A549 (cell line): Measurements from ENCODE around the gene NACC2. TPM values are rescaled to one million over a fixed set of nuclear protein-coding genes. Genes with fewer than 3 reads are reported as not detected.

Experiments used
- ATAC-seq, 2 experiments: fragments of 200-7000 bp in 1 of 2; fragments of >200 bp in 1 of 2; cut with Nextera tagmentation in 1 of 2; cut with Tn5 transposase in 1 of 2; 3 replicates each; pipeline versions ENCODE4 v1.8.0 to v1.9.1; 2018 to 2020; ENCODE audit warnings: mild to moderate bottlenecking in 1 of 2, moderate library complexity in 1 of 2
- CTCF ChIA-PET: fragments of 300-600 bp; sonication (Branson Sonifier 250); formaldehyde crosslinking; extraction: SDS; loops from one replicate; lab custom pipeline; 2021; ENCODE audit warnings: antibody characterized with exemption, inconsistent platforms; lab: Yijun Ruan, JAX
- POLR2A ChIA-PET: fragments of 350-600 bp; formaldehyde crosslinking; extraction: SDS; loops from one replicate; lab custom pipeline; 2021; ENCODE audit warnings: antibody characterized with exemption, inconsistent platforms; lab: Yijun Ruan, JAX
- DNase-seq, 2 experiments: peaks; one replicate each; pipeline versions ENCODE4 v3.0.0 to v3.0.0-alpha.2; 2011 to 2016; ENCODE audit warnings: low read depth in 1 of 2, low spot score in 1 of 2
- FAIRE-seq: peaks from 2 replicates; lab custom pipeline; 2011; peaks lifted over from hg19 to GRCh38; lab: Jason Lieb, UNC
- H3K27ac ChIP-seq, 2 experiments: fragments of >200 bp; sonication (Bioruptor Twin); formaldehyde crosslinking; 3 replicates each; pipeline ENCODE4 v1.5.1; 2016 to 2017
- H3K4me1 ChIP-seq: fragments of >200 bp; sonication (Bioruptor Twin); formaldehyde crosslinking; 3 replicates; pipeline ENCODE4 v1.6.1; 2016
- H3K4me2 ChIP-seq: fragments of >200 bp; sonication (Bioruptor Twin); formaldehyde crosslinking; 3 replicates; pipeline ENCODE4 v1.6.1; 2016
- H3K4me3 ChIP-seq: fragments of >200 bp; sonication (Bioruptor Twin); formaldehyde crosslinking; 3 replicates; pipeline ENCODE4 v1.5.1; 2016
- H3K9me3 ChIP-seq: fragments of >200 bp; sonication (Bioruptor Twin); formaldehyde crosslinking; 3 replicates; pipeline ENCODE4 v1.6.1; 2016
- BHLHE40 ChIP-seq: IDR thresholded peaks from 2 replicates; pipeline ENCODE4 v1.6.1; 2012; ENCODE audit warnings: low read depth, low read length, inconsistent platforms
- CBX2 ChIP-seq: fragments of 200-600 bp; sonication (generic); IDR thresholded peaks from 2 replicates; pipeline ENCODE4 v1.6.1; 2016; ENCODE audit warnings: low read depth, mild to moderate bottlenecking, borderline replicate concordance
- CEBPB ChIP-seq, 2 experiments: fragments of >200 bp in 1 of 2; sonication (Bioruptor Twin) in 1 of 2; formaldehyde crosslinking in 1 of 2; IDR thresholded peaks; 2 replicates each; pipeline ENCODE4 v1.6.1; 2012 to 2016
- FOSL2 ChIP-seq, 2 experiments: fragments of 450-650 bp in 1 of 2; fragments of >200 bp in 1 of 2; sonication (Bioruptor Twin) in 1 of 2; formaldehyde crosslinking; IDR thresholded peaks; 2 replicates each; pipeline versions ENCODE4 v1.5.0 to v1.6.1; 2016 to 2020; ENCODE audit warnings: mild to moderate bottlenecking in 1 of 2, moderate library complexity in 1 of 2
- KDM1A ChIP-seq: fragments of 200-600 bp; sonication (generic); IDR thresholded peaks from 2 replicates; pipeline ENCODE4 v1.6.1; 2016; ENCODE audit warnings: low read depth, mild to moderate bottlenecking
- MAFK ChIP-seq: fragments of 450-650 bp; IDR thresholded peaks from 2 replicates; pipeline ENCODE4 v1.6.1; 2014; ENCODE audit not compliant: partially characterized antibody
- NFE2L2 ChIP-seq: fragments of 150-350 bp; conservative IDR thresholded peaks from 2 replicates; pipeline ENCODE4 v1.6.1; 2014; ENCODE audit warnings: low read length
- POLR2AphosphoS2 ChIP-seq: conservative IDR thresholded peaks from 2 replicates; pipeline ENCODE4 v1.6.1; 2012; ENCODE audit warnings: low read length, improper control_type of control experiment, inconsistent platforms
- RFX5 ChIP-seq: fragments of 450-650 bp; IDR thresholded peaks from 2 replicates; pipeline ENCODE4 v1.7.1; 2014; ENCODE audit warnings: antibody characterized with exemption, mild to moderate bottlenecking, moderate library complexity
- SMC3 ChIP-seq: fragments of >200 bp; sonication (Bioruptor Twin); formaldehyde crosslinking; IDR thresholded peaks from 3 replicates; pipeline ENCODE4 v1.6.1; 2018; ENCODE audit warnings: inconsistent platforms
- ZC3H11A ChIP-seq: fragments of 450-650 bp; IDR thresholded peaks from 2 replicates; pipeline ENCODE4 v1.6.1; 2014; ENCODE audit warnings: antibody characterized with exemption, mild to moderate bottlenecking
- ZFP36 ChIP-seq: fragments of 450-650 bp; IDR thresholded peaks from 2 replicates; pipeline ENCODE4 v1.6.1; 2014; ENCODE audit warnings: borderline replicate concordance; ENCODE audit not compliant: partially characterized antibody
- ZNF302 ChIP-seq: fragments of 250-450 bp; sonication (Bioruptor Pico); IDR thresholded peaks from 2 replicates; pipeline ENCODE4 v1.9.0; 2021; ENCODE audit warnings: inconsistent platforms, mild to moderate bottlenecking, moderate library complexity
- ZSCAN20 ChIP-seq: fragments of 250-450 bp; sonication (Bioruptor Pico); IDR thresholded peaks from 2 replicates; pipeline ENCODE4 v1.8.0; 2022; ENCODE audit warnings: mild to moderate bottlenecking, moderate library complexity
- WGBS: methylation state at CpG from one replicate; pipeline ENCODE4 v1.1.6; 2017; ENCODE audit errors: missing lambda C conversion rate; 5-methylcytosine and 5-hydroxymethylcytosine counted together
- polyA plus RNA-seq, 4 experiments: library from polyadenylated mRNA; depleted of rRNA in 3 of 4; stranded (reverse); fragments of >200 nt; fragmentation: RNase III in 1 of 4; extraction: RNeasy Plus Mini Kit Qiagen cat#74134 plus additional on column Dnase treatment in 1 of 4; gene quantifications; 2 replicates in 3 of 4; 3 replicates in 1 of 4; pipeline ENCODE4 v1.2.3, GENCODE V29; 2011 to 2017
- TF ChIP-seq, protein P1 (sequence below): IDR thresholded peaks from 2 replicates; pipeline ENCODE4 v1.6.1; 2012
- TF ChIP-seq, protein P2 (sequence below): fragments of 200-600 bp; sonication (generic); IDR thresholded peaks from 2 replicates; pipeline ENCODE4 v1.6.1; 2016; ENCODE audit warnings: antibody characterized with exemption, mild to moderate bottlenecking, moderate library complexity

Gene NACC2
- polyA plus RNA-seq, 2 of the 4 experiments (the other 2 are of a cell fraction): 16.1 to 28.4 TPM

DNA sequence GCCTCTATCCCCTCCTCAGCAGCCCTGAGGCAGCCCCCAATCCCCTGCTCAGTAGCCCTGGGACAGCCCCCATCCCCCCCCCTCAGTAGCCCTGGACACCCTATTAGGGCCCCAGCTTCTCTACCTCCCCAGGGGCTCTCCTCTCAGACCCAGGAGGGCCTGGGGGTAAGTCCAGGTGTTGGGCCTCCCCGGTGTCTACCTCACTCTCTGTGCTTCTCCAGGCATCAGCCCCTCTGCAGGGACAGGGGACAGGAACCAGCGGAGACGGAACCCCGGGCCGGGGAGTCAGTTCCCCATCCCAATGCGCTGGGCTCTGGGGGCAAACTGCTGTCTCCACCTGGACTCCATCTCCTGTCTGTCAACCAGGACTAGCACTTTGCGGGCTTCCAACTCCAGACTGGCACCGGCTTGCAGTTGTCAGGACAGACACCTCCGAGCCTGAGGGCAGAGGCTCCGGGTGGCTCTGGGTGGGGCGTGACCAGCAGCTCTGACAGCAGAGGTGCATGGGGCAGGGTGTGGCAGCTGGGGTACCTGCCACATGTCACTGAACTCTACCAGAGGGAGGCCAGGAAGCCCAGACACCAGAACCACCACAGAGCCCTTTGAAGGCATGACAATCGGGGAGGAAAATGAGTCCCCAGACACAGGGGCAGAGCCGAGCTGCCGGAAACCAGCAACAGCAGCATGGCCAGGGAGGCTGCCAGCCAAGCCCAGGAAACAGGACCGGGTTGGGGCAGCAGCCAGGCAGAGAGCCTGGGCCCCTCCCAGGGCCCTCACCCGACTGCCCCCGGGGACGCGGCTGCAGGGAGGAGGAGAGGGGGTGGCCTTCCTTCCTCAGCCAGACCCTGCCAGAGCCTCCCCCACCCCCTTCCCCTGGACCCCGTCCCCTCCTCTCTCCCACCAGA, 116.2 kb downstream of the NACC2 start:
- FAIRE-seq (no peak), ATAC-seq (peak; percentile 30 to 48; a peak in 5 of 6 replicates), DNase-seq (no peak)
- no peak overlapping the region for H3K4me2 ChIP-seq
- H3K4me3 ChIP-seq: no peak overlapping the region
- ChIA-PET POLR2A (no interaction called here), CTCF (interaction anchor here (1.3 to 3.3 kb wide), 2 partner anchors 11 to 144 kb away, joined by 3 to 20 read pairs; no protein-coding TSS in a partner anchor)
- 0 out of 3 replicates have a peak, but pooled peaks cover 3% of the 10 kb centered on the region for H3K4me1 ChIP-seq
- TF ChIP-seq ZC3H11A (no peak), CEBPB (IDR thresholded peaks at IDR 0.05) (no peak), SMC3 (no peak)
- H3K27ac ChIP-seq: no peak overlapping the region
- 64% methylated on average over 8 of the region's 20 CpGs for WGBS
- H3K9me3 ChIP-seq: no peaks in the 10 kb centered on the region

DNA sequence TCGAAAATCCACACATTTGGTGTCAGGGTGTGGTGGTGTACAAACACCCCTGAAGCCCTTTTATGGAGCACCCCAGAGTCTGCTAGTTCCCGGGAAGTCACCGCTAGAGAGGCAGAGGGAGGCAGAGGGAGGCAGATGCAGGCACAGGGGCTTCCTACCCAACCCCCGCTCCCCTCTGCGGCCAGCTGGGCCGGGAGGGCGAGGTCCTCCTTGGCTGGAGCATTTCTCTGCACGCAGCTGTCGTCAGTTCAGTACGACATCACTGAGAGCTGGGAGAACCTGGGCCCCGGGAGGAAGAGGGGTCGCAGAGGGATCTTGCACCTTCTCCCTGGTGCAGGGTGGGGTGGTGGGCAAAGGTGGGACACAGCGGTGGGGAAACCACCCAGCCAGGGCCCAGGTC, 118.1 kb downstream of the NACC2 start:
- WGBS: 68% methylated on average over 8 of the region's 13 CpGs
- Histone ChIP-seq H3K9me3 (no peaks in the 10 kb centered on the region), H3K27ac (no peak overlapping the region), H3K4me3 (no peak overlapping the region), H3K4me2 (no peak overlapping the region), H3K4me1 (0 out of 3 replicates have a peak, but pooled peaks cover 3% of the 10 kb centered on the region)
- FAIRE-seq (no peak), ATAC-seq (no peak), DNase-seq (no peak)
- TF ChIP-seq NFE2L2 (no peak), RFX5 (no peak), KDM1A (no peak), CBX2 (no peak), ZFP36 (no peak), BHLHE40 (no peak), MAFK (no peak), POLR2AphosphoS2 (no peak), FOSL2 (IDR thresholded peaks at IDR 0.05) (no peak), FOSL2 (CRISPR knock-in tag; IDR thresholded peaks at IDR 0.05) (no peak), ZNF302 (CRISPR knock-in tag) (no peak)
- TF ChIP-seq, protein P1, sequence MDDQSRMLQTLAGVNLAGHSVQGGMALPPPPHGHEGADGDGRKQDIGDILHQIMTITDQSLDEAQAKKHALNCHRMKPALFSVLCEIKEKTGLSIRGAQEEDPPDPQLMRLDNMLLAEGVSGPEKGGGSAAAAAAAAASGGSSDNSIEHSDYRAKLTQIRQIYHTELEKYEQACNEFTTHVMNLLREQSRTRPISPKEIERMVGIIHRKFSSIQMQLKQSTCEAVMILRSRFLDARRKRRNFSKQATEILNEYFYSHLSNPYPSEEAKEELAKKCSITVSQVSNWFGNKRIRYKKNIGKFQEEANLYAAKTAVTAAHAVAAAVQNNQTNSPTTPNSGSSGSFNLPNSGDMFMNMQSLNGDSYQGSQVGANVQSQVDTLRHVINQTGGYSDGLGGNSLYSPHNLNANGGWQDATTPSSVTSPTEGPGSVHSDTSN: no peak
- TF ChIP-seq, protein P2, sequence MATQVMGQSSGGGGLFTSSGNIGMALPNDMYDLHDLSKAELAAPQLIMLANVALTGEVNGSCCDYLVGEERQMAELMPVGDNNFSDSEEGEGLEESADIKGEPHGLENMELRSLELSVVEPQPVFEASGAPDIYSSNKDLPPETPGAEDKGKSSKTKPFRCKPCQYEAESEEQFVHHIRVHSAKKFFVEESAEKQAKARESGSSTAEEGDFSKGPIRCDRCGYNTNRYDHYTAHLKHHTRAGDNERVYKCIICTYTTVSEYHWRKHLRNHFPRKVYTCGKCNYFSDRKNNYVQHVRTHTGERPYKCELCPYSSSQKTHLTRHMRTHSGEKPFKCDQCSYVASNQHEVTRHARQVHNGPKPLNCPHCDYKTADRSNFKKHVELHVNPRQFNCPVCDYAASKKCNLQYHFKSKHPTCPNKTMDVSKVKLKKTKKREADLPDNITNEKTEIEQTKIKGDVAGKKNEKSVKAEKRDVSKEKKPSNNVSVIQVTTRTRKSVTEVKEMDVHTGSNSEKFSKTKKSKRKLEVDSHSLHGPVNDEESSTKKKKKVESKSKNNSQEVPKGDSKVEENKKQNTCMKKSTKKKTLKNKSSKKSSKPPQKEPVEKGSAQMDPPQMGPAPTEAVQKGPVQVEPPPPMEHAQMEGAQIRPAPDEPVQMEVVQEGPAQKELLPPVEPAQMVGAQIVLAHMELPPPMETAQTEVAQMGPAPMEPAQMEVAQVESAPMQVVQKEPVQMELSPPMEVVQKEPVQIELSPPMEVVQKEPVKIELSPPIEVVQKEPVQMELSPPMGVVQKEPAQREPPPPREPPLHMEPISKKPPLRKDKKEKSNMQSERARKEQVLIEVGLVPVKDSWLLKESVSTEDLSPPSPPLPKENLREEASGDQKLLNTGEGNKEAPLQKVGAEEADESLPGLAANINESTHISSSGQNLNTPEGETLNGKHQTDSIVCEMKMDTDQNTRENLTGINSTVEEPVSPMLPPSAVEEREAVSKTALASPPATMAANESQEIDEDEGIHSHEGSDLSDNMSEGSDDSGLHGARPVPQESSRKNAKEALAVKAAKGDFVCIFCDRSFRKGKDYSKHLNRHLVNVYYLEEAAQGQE: no peak
- POLR2A ChIA-PET: no interaction called here
- CTCF ChIA-PET: interaction anchor here (1.1 to 3.6 kb wide), 7 partner anchors 9 to 179 kb away, joined by 3 to 27 read pairs (median 5); no protein-coding TSS in a partner anchor

DNA sequence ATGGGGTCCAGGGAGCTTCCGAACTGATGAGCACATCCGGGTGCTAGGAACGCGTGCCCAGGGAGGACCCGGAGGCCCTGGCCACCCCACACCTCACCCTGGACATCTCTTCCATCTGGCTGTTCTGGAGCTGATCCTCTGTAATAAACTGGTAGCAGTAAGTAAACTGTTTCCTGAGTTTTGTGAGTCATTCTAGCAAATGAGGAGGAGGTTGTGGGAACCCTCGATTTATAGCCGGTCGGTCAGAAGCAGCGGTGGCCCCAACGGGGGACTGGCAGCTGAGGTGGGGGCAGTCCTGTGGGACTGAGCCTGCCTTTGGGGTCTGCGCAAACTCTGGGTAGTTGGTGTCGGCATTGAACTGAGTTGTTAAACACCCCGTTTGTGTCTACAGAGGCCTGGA, 118.6 kb downstream of the NACC2 start:
- POLR2A ChIA-PET: interaction anchor here (0.6 kb wide), 1 partner anchor 69 kb away, joined by 3 read pairs; the partner anchor contains the start of gene CAMSAP1

More for the DNA sequence above, 118.6 kb downstream of the NACC2 start:
- TF ChIP-seq ZSCAN20 (no peak), CBX2 (no peak)
- CTCF ChIA-PET: interaction anchor here (1.0 to 3.6 kb wide), 8 partner anchors 9 to 179 kb away, joined by 3 to 27 read pairs (median 5); no protein-coding TSS in a partner anchor
- ATAC-seq: no peak
- Histone ChIP-seq H3K4me1 (0 out of 3 replicates have a peak, but pooled peaks cover 3% of the 10 kb centered on the region), H3K9me3 (no peaks in the 10 kb centered on the region), H3K4me3 (no peak overlapping the region), H3K27ac (no peak overlapping the region), H3K4me2 (no peak overlapping the region)
- no peak for FAIRE-seq
- WGBS: 72% methylated on average over 13 of the region's 13 CpGs
- no peak for DNase-seq
